GM21723 (cell line): ENCODE results near the gene VCPKMT.

ENCODE experiments used
- ATAC-seq: cut with Tn5 transposase; IDR thresholded peaks from one replicate; pipeline ENCODE4 v1.9.1; 2021; ENCODE audit warnings: mild to moderate bottlenecking, moderate library complexity; ENCODE audit not compliant: unreplicated experiment

VCPKMT gene

GRCh38 chr14:50068496-50068895, 47.9 kb downstream of the VCPKMT start:
- ATAC-seq = no peak

GRCh38 chr14:50067723-50068495, 48.5 kb downstream of the VCPKMT start:
- no peak for ATAC-seq

- no peak for ATAC-seq
Measured at GRCh38 chr14:50065583-50065982, 50.8 kb downstream of the VCPKMT start.

- ATAC-seq = peak; percentile 68
Measured at GRCh38 chr14:50064993-50065392, 51.4 kb downstream of the VCPKMT start.

GRCh38 chr14:50063876-50064420, 52.4 kb downstream of the VCPKMT start:
- no peak for ATAC-seq

GRCh38 chr14:50062438-50063085, 53.8 kb downstream of the VCPKMT start:
- no peak for ATAC-seq

- ATAC-seq = peak; percentile 57
Measured at GRCh38 chr14:50061664-50062437, 54.5 kb downstream of the VCPKMT start.

GRCh38 chr14:50060871-50061663, 55.3 kb downstream of the VCPKMT start:
- ATAC-seq = no peak

- ATAC-seq = no peak
Measured at GRCh38 chr14:50059763-50060616, 56.4 kb downstream of the VCPKMT start.
